GM18507 (cell line): ENCODE measurements around the gene TFAM.
"Not testable (repeated sequence)": the region's sequence is repeated elsewhere in the genome, so short reads cannot be mapped to it uniquely, and the experiment has no call there.

Source experiments
- DNase-seq: peaks from one replicate; pipeline ENCODE4 v3.0.0; 2011; ENCODE audit warnings: low read depth; ENCODE audit not compliant: insufficient read length; ENCODE audit errors: extremely low spot score
- FAIRE-seq: peaks from 2 replicates; lab custom pipeline; 2011; peaks lifted over from hg19 to GRCh38; lab: Jason Lieb, UNC

The TFAM gene

DNA sequence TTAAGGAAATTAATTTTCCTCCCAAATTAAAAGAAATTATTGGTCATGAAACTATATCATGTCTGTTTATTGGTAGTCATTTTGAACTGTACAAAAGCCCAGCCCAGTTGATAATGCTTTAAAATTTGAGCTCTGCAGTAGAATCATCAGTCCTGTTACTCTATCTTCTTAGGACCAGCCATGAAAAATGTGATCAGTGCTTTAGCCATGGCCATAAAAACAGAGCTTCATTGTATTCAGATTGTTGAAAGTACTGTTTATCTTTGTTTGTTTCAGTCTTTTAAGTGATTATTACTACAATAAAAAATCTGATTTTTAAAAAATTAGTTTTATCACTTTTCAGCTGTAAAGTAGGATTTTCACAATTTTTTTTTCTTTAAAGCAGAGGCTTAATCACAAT, 13.7 kb upstream of the TFAM start:
- DNase-seq (no peak), FAIRE-seq (no peak)

DNA sequence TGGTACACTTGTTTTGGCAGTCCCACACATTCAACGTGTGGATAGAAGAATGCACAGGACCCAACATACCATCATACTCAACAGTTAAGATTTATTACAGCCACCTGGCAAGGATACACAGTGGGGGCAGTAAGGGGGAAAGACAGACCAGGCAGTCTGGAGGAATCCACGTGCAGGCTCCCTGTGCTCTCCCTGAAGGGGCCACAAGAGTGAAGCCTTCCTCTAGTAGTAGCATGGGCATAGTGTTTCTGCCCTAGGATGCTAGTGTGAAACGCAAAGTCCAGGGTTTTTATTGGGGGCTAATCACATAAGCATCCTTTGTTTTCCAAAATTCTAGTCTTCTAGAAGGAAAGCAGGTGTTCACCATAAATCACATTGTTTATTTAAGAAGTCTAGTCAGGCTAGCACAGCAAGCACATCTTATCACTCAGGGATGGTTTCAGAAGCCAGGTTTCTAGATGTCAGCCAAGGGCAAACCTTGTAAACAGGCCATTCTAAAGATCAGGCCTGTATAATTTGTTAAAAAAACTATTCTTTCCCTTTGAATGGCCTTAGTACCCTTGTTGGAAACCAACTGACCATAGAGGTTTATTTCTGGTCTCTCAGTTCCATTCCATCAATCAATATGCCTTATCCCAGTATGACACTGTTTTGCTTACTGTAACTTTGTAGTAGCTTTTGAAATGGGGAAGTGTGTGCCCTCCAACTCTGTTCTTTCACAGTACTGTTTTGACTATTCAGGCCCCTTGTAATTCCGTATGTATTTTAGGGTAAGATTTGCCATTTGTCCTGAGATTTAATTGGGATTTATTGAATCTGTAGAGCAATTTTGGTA, 12.4 kb upstream of the TFAM start:
- no peak for DNase-seq

DNA sequence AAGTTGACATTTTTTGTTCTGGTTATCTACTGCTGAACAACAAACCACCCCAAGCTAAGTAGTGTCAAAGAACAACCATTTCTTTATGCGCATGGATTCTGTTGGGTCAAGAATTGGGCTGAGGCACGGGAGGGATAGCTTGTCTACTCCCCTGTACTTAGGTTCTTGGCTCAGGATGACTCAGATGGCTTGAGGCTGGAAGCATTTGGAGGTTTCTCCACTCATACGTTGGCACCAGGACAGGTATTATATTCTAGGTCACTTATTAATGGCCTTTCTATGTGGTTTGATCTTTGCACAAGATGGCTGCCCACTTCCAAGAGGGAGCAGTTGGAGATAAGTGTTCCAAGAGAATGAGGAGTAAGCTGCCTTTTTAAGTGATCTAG, 11.8 kb upstream of the TFAM start:
- no peak for FAIRE-seq
- no peak for DNase-seq

More for the DNA sequence above, 12.4 kb upstream of the TFAM start:
- peak; percentile 33 for FAIRE-seq

DNA sequence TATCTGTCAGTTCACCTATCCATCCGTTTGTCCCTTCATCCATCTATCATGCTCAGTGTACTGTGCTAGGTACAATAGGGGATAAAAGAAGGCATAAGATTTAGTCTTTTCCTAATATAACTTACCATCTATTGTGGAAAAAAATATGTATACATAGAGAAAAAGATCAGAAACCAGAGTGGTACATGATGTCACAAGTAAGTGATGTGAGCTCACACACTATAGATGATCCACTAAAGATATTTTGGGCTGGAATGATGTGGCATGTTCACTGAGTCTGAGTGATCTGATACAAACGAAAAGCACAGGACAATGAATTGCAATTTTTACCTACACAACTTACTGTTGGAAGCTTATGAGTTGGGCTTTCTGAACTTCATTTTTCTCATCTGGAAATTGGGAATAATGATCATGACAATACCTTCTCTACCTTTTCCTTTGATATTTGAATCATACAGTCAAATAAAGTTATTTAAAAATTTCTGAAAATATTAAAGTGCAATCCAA, 2.7 kb upstream of the TFAM start:
- DNase-seq = no peak
- FAIRE-seq = no peak

DNA sequence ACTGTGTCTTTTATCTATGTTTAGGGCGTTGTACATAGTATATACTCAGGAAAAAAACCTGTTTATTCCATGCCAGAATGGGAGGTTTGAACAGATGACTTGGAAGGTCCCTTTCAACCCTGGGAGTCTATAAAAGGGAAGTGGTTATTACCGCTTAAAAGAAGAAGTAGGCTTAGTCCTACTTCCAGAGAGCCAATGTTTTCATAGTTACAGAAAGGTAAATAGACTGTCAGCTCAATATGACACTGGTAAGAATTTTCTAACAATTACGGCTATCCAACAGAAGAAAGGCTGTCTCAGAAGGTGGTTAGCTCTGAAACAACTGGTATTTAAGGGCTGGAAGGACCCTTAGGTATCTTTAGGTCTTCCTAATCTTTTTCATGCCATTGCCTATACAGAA, 1.1 kb upstream of the TFAM start:
- peak; percentile 7 for DNase-seq
- peak; percentile 83 for FAIRE-seq

DNA sequence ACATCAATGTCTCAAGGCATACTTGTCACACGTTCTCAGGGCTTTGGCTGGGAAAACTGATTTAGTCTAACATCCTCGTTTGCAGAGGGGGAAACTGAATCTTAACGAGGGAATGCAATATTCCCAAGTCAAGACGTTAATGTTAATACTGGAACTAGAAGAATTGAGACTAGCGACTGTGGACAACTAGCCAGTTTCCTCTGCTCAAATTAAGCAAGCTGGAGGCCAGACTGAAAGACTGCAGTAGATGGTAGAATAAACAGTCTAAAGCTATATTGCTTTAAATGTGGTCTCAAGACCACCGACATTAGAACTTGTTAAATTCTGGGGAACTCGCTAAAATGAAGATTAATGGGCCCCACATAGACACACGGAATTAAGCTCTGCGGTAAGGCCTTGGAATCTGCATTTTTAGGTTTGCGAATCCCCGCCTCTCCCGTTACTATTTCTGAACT, 639 bp upstream of the TFAM start:
- no peak for FAIRE-seq

DNA sequence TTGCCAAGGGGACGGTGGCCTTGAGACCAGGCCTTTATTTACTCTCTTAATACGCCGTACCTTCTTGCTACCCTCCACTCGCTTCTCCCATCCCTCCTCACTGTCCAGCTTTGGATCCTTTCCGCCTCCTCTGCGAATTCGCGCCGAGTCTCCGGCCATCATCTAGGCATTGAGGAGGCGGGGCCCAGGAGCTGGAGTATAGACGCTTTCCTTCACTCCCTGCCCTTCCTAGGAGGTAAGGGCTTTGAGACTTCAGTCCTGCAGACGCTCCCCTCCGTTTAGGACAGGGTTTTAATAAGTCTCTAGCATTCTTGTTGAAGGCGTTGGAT, 538 bp downstream of the TFAM start:
- DNase-seq (no peak), FAIRE-seq (no peak)

More for the DNA sequence above, 639 bp upstream of the TFAM start:
- no peak for DNase-seq

DNA sequence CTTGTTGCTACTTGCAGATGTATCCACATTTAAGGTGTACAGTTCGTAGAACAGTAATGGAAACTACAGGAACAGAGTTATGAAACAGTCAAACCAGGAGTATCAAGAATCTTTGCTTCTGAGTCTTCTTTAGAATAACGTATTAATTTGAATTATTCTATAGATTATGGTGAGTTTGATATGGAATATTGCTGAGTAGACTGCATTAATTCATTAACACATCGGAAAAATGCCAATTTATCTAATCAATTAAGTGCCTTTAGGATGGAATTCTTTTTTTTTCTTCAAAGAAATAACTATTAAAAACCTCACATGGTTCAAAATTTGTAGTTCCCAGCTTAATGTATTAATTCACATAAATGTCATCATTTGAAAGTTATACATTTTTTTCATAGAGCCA, 3.8 kb downstream of the TFAM start:
- FAIRE-seq = no peak

DNA sequence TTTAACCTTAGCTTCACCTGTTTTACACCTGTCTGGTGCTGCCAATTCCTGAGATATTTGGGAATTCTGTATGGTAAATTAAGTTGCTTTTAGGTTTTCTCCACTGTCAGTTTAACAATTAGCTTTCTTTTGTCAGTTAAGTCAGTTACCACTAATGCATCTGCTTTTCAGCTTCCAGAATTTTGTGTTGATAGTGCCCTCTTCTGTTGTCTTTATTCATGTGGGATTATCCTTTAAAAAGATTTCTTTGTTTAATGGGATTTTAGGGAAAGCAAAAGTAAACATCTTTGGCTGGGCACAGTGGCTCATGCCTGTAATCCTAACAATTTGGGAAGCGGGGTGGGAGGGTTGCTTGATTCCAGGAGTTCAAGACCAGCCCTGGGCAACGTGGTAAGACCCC, 8.1 kb downstream of the TFAM start:
- FAIRE-seq (no peak), DNase-seq (no peak)

More for the DNA sequence above, 3.8 kb downstream of the TFAM start:
- DNase-seq = no peak

DNA sequence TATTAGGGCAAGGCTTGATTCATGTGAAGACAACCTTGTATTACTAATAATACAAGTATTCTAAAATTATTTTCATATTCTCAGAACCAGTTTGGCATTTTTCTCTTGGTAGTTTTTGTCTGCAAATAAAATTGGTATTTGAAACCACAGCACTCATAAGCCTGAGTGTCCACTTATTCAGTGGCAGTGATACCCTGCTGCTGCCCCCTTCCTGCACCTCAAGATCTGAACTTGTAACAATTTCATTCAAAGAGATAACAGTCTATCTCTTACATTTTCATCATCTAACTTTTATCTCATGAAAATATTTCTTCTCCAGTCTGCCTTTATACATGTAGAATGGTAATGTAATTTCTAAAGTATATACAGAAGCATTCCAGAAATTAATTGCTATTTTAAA, 9.3 kb downstream of the TFAM start:
- DNase-seq = no peak
- no peak for FAIRE-seq

DNA sequence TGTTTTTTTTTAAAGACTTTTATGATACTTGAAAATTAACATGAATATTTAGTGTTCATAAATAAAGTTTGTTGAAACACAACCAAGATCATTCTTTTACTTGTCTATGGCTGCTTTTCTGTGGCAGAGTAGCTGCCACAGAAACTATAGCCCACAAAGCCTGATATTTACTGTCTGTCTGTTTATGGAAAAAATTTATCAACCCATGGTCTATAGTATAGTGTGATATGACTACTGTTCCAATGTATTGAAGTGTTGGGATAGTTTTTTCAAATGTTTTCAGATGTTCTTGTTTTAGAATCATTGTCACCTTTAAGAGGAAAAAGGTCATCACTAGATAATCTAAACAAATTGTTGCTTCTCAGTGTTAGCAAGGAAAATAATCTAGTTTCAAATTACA, 10.8 kb downstream of the TFAM start:
- FAIRE-seq = no peak
- DNase-seq = no peak

DNA sequence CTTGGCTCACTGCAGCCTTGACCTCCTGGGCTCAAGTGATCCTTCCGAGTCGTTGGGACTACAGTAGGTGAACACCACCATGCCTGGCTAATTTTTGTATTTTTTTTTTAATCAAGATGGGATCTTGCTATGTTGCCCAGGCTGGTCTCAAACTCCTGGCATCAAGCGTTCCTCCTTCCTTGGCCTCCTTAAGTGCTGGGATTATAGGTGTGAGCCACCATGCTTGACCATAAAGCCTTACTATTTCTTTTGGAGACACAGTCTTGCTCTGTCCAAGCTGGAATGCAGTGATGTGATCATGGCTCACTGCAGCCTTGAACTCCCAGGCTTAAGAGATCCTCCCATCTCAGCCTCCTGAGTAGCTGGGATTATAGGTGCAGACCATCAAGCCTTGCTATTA, 12.6 kb downstream of the TFAM start:
- FAIRE-seq = no peak
- no peak for DNase-seq

DNA sequence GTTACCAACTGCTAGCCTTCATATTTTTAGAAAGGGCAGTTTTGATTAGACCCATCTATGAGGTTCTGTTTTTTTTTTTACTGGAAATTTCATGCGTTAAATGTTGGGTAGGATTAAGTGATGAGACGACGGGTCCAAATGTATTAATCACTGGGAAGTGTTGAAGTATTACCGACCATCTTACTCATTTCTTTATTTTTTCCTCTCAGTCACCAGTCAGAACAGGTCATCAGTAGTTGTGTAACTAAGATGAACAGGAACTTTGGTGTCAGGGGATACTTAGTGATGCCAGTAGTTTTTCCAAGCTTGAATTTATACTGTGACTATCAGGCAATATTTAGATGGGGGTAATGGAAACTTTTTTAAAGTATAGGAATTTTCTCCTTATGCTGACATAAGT, 14.2 kb downstream of the TFAM start:
- FAIRE-seq (no peak), DNase-seq (no peak)

DNA sequence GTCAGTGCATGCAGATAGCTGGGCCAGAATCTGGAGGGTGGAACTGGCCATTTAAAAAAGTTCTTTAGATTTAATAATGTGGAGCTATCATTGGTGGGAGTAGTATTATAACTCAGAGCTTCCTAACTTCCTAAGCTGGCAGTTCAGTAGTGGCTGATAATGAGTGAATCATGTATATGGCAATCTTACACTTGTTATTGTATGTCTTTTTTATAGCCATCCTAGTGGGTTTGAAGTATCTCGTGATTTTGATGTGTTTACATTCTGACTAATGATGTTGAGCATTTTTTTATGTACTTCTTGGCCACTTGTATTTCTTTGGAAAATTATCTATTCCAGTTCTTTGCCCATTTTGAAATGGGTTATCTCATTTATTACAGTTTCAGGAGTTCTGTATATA, 15.4 kb downstream of the TFAM start:
- FAIRE-seq (no peak), DNase-seq (no peak)

DNA sequence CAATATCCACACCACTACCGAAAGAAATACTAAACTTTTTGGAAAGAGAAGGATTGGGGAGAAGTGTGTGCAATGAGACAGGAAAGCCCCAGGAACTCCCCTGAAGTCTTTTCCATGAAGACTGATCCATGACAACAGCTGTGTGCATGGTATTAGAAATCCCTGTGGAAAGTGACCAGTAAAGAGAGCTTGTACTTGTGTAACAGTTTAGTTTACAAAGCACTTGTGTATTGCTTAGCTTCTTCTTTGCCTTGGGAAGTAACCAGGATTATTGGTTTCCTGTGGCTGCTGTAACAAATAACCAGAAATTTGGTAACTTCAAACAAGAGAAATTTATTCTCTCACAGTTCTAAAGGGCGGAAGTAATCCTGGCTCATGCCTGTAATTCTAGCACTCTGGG, 18.8 kb downstream of the TFAM start:
- FAIRE-seq (no peak), DNase-seq (no peak)

DNA sequence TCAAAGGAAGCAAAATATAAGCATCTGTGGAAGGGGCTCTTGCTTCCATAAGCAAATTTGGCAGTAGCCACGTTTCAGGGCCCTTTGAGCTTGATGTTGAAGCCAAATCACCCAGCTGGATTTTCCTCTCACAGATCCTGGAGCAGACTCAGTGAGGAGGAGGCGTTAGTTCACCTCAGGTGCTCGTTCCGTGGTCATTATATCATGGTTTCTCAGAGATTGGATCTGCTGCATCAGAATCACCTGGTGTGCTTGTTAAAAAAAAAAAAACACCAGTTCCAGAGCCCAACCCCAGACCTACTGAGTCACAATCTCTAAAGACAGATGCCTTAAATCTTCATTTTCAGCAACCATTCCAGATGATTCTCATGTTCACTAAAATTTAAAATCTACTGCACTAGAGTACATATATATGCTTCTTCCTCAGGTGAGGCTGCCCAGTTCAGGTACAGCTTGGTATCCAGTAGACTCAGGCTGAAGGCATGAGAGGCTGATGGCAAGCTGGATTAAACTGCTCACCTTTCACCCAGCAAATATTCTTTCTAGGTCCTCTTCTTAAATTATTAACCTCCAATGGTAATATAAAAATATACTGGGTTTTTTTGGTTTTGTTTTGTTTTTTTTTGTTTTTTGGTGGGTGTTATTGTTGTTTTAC, 24.9 kb downstream of the TFAM start:
- DNase-seq = no peak
- FAIRE-seq = no peak

DNA sequence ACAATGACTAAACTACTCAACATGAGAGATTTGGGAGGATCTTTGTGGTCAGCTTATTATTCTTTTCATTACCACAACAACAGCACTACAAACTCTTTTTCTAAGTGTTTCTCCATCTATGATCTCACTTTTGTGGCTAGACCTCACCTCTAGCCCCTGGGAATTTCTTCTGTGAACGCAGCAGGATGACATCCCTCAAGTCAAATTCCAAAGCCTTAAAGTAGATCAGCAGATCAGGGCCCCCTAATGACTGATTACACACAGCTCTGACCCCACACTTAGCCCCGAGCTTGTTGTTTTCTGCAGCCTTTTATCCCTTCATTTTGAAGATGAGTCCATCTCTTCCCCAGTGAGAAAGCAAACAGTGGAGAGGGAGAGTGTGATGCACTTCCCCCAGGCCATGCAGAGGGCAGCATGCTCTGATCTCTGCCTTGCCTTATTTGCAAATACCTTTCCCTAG, 27.3 kb downstream of the TFAM start:
- no peak for DNase-seq
- FAIRE-seq = no peak

DNA sequence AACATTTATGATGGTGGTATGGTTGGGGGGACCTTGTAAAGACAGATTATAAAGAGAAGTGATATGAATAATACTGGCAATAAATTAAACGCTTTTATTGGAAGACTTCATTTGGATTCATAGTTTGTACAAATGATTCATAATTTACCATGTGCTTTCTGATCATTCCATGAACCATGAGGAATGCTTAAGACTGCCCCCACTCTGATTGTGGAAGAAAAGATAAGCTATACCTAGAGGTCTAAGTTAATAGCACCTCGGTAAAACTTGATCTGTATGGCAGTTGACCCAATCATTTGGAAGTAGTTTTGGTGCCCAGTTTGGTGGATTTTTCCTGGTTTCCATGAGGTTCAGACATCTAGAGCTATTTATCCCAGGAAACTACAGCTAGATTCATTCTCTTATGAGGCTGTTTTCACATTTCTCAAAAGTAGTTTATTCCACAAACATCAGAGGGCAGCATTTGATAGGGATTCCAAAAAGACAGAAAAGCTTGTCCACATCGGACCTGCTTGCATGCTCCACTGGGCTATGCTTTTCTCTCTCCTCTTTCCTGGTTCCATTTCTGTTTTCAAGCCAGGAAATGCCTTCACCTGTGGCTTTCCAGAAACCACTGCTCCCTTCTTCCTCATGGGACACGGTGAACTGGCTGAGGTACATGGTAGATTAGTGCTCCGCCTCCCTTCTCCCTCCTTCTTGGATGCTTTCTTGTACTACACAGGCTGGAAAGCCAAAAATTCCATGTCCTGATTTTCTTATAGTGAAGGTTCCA, 29.2 kb downstream of the TFAM start:
- FAIRE-seq (no peak), DNase-seq (no peak)

DNA sequence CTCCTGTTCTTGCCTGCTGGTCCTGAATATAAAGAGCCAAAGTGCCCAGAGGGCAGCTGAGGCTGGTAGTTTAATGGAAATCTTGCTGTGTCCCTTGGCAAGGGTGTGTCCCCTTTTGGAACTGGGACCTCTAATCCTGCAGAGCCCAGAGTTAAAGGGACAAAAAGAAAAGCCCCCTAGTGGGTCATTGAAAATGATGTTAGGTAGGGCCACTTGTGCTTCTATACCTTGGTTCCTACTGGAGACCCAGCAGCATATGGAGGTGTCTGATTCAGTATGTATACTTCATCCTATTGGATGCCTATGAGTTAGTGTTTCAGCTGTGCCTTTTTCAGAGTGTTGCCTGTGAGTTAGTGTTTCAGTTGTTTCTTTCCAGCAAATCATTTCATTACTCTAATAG, 30.5 kb downstream of the TFAM start:
- DNase-seq (no peak), FAIRE-seq (no peak)

DNA sequence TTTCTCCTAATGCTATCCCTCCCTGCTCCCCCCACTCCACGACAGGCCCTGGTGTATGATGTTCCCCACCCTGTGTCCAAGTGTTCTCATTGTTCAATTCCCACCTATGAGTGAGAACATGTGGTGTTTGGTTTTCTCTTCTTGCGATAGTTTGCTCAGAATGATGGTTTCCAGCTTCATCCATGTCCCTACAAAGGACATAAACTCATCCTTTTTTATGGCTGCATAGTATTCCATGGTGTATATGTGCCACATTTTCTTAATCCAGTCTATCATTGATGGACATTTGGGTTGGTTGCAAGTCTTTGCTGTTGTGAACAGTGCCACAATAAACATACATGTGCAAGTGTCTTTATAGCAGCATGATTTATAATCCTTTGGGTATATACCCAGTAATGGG, 32.7 kb downstream of the TFAM start:
- DNase-seq, FAIRE-seq: not testable (repeated sequence)
